ENCODE results near the gene DPP4.
A peak's percentile ranks its signal among the peaks of the same experiment; 100 is the strongest.

Gene DPP4

DNA sequence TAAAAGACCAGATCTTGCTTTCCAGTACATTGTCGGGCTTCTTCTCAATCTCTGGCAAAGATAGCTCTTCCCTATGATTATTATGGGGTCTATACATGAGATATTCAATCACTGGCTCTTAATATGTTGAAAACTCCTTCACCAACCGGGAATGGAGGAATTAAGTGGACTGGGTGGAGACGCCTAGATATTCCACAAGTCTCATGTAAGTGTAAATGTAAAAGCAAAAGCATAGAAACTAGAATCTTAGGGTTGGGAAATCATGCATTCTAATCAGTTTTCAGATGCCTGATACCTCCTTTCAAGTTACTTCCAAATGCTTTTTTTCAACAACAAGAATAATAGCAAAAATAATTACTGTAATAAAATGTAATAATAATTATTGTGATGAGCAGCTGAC, 38.0 kb downstream of the DPP4 start:
- Histone ChIP-seq H3K79me2 (ENCODE audit: control insufficient read depth, insufficient read depth, low read length, poor library complexity) (no peaks in the 10 kb centered on the region), H2BK5ac (ENCODE audit: low read depth, low read length, poor library complexity) (no peak overlapping the region), H4K8ac (ENCODE audit: low read depth, low read length) (no peak overlapping the region), H3K4ac (ENCODE audit: low read depth, low read length) (no peak overlapping the region), H3K4me3 (ENCODE audit: low read depth, low read length) (no peak overlapping the region), H3K14ac (ENCODE audit: low read length) (no peak overlapping the region), H4K12ac (ENCODE audit: low read depth, low read length) (no peak overlapping the region), H3K27me3 (ENCODE audit: insufficient read depth, low read length) (no peaks in the 10 kb centered on the region), H3K27ac (ENCODE audit: low read depth, low read length) (no peak overlapping the region), H3K23ac (ENCODE audit: low read length) (no peak overlapping the region), H3K18ac (ENCODE audit: low read length) (no peak overlapping the region), H3K9ac (ENCODE audit: low read length) (no peak overlapping the region), H2BK12ac (ENCODE audit: low read length) (no peak overlapping the region), H3K36me3 (ENCODE audit: control insufficient read depth in 1 of 2, insufficient read depth in 2 of 2, low read length in 2 of 2) (peaks cover 0 to 2% of the 10 kb centered on the region in 2 experiments), H3K4me1 (ENCODE audit: control insufficient read depth in 1 of 2, insufficient read depth in 2 of 2, low read length in 2 of 2) (no peaks in the 10 kb centered on the region), H2AK5ac (ENCODE audit: low read length) (no peak overlapping the region), H2BK120ac (ENCODE audit: insufficient read depth, low read length, poor library complexity) (no peak overlapping the region), H4K91ac (ENCODE audit: low read depth, low read length) (no peak overlapping the region), H3K4me2 (ENCODE audit: low read length) (no peak overlapping the region), H3K79me1 (ENCODE audit: low read length) (no peaks in the 10 kb centered on the region), H2AFZ (ENCODE audit: insufficient read depth, low read length, poor library complexity) (no peak overlapping the region), H3K9me3 (ENCODE audit: insufficient read depth, low read depth, low read length) (no peaks in the 10 kb centered on the region)
- no CpG with 5 or more reads among the region's 3 CpGs for WGBS (ENCODE audit: extremely low coverage, insufficient coverage, insufficient read length)
- DNase-seq = peak in 1 of 2 donors; percentile 31

DNA sequence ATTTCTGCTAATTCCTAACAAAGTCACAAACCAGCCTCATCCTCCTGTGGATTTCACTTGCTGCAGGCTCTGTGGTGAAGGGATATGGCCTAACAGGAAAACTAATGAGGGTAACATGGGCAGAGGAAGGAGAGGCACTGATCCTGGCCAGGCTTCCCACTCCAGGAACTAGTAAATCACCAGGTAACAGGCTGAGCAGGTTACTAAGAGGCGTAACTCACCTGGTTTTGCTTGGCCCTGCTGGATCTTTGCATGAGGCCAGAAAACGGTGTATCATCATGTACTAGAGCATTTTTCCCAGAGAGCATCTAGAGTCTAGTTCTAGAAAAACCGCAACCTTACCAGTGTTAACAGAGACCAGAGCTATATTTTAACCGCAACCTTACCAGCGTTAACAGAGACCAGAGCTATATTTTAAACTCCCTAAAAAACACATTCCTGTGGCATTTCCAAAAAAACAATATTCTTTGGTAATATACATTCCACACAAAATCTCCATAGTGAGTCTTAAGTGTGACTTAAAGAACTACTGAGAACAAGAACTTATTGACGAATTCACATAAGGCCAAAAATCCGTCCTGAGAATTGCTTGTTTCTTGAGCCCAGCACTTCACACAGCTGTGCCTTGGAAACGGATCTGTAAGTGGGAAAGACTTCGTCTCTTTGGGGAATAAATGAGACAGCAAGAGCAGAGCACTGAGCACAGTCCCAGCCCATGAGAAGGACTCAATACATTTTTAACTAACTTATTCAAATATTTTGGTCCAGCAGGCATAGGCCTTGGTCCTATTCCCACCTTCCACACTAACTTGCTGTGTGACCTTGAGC, 43.4 kb downstream of the DPP4 start:
- DNase-seq = no peak
- no peaks in the 10 kb centered on the region for H3K4me1 ChIP-seq (ENCODE audit: control insufficient read depth in 1 of 2, insufficient read depth in 2 of 2, low read length in 2 of 2)
- H2AK5ac ChIP-seq (ENCODE audit: low read length) = no peak overlapping the region
- H2BK12ac ChIP-seq (ENCODE audit: low read length) = no peak overlapping the region
- H3K4ac ChIP-seq (ENCODE audit: low read depth, low read length) = no peak overlapping the region
- H3K18ac ChIP-seq (ENCODE audit: low read length) = no peak overlapping the region
- no peak overlapping the region for H2BK120ac ChIP-seq (ENCODE audit: insufficient read depth, low read length, poor library complexity)
- no peak overlapping the region for H3K23ac ChIP-seq (ENCODE audit: low read length)
- no peak overlapping the region for H2AFZ ChIP-seq (ENCODE audit: insufficient read depth, low read length, poor library complexity)
- peaks cover 2 to 4% of the 10 kb centered on the region in 2 experiments for H3K36me3 ChIP-seq (ENCODE audit: control insufficient read depth in 1 of 2, insufficient read depth in 2 of 2, low read length in 2 of 2)
- no peaks in the 10 kb centered on the region for H3K9me3 ChIP-seq (ENCODE audit: insufficient read depth, low read depth, low read length)
- H3K4me3 ChIP-seq (ENCODE audit: low read depth, low read length) = no peak overlapping the region
- no peaks in the 10 kb centered on the region for H3K79me1 ChIP-seq (ENCODE audit: low read length)
- H4K12ac ChIP-seq (ENCODE audit: low read depth, low read length) = no peak overlapping the region
- H3K14ac ChIP-seq (ENCODE audit: low read length) = no peak overlapping the region
- H4K91ac ChIP-seq (ENCODE audit: low read depth, low read length) = no peak overlapping the region
- no peak overlapping the region for H2BK5ac ChIP-seq (ENCODE audit: low read depth, low read length, poor library complexity)
- H3K9ac ChIP-seq (ENCODE audit: low read length) = no peak overlapping the region
- no peaks in the 10 kb centered on the region for H3K79me2 ChIP-seq (ENCODE audit: control insufficient read depth, insufficient read depth, low read length, poor library complexity)
- H4K8ac ChIP-seq (ENCODE audit: low read depth, low read length) = no peak overlapping the region
- WGBS (ENCODE audit: extremely low coverage, insufficient coverage, insufficient read length) = no CpG with 5 or more reads among the region's 9 CpGs
- no peak overlapping the region for H3K4me2 ChIP-seq (ENCODE audit: low read length)
- H3K27ac ChIP-seq (ENCODE audit: low read depth, low read length) = no peak overlapping the region
- no peaks in the 10 kb centered on the region for H3K27me3 ChIP-seq (ENCODE audit: insufficient read depth, low read length)

DNA sequence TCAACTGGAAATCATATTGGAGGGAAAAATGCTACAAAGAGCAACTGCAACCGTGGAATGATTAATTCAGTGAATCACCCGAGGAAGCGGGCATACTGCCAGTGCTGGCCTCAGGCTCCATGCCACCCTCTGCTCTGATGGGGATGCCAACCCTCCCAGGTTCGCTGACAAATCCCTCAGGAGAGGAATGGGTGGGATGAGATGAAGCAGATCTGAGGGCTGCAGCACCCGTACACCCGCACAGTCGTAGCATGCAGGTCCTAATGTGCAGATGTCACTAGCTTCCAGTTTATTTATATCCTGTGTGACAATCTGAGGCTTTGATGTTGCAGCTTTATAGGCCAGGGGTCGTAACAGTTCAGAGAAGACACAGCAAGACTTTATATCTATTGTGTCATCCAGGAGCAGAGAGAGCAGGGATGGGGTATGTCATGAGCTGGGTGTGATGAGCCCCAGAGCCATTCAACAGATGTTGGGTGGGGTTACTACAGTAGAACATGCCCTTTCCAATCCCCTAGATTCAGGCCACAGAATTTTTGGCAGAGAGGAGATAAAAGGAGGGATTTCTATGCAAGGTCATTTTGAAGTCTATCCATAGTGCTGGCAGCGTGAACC, 44.6 kb downstream of the DPP4 start:
- Histone ChIP-seq H3K18ac (ENCODE audit: low read length) (no peak overlapping the region), H4K8ac (ENCODE audit: low read depth, low read length) (no peak overlapping the region), H3K4me2 (ENCODE audit: low read length) (no peak overlapping the region), H2AFZ (ENCODE audit: insufficient read depth, low read length, poor library complexity) (no peak overlapping the region), H3K79me1 (ENCODE audit: low read length) (no peaks in the 10 kb centered on the region), H3K9ac (ENCODE audit: low read length) (no peak overlapping the region), H4K12ac (ENCODE audit: low read depth, low read length) (no peak overlapping the region), H3K14ac (ENCODE audit: low read length) (no peak overlapping the region), H3K4me3 (ENCODE audit: low read depth, low read length) (no peak overlapping the region), H3K27me3 (ENCODE audit: insufficient read depth, low read length) (no peaks in the 10 kb centered on the region), H3K27ac (ENCODE audit: low read depth, low read length) (no peak overlapping the region), H3K4ac (ENCODE audit: low read depth, low read length) (no peak overlapping the region), H3K9me3 (ENCODE audit: insufficient read depth, low read depth, low read length) (no peaks in the 10 kb centered on the region), H3K79me2 (ENCODE audit: control insufficient read depth, insufficient read depth, low read length, poor library complexity) (no peaks in the 10 kb centered on the region), H3K36me3 (ENCODE audit: control insufficient read depth in 1 of 2, insufficient read depth in 2 of 2, low read length in 2 of 2) (peaks cover 2 to 4% of the 10 kb centered on the region in 2 experiments), H3K23ac (ENCODE audit: low read length) (no peak overlapping the region), H4K91ac (ENCODE audit: low read depth, low read length) (no peak overlapping the region), H3K4me1 (ENCODE audit: control insufficient read depth in 1 of 2, insufficient read depth in 2 of 2, low read length in 2 of 2) (no peaks in the 10 kb centered on the region), H2BK120ac (ENCODE audit: insufficient read depth, low read length, poor library complexity) (no peak overlapping the region), H2BK5ac (ENCODE audit: low read depth, low read length, poor library complexity) (no peak overlapping the region), H2AK5ac (ENCODE audit: low read length) (no peak overlapping the region), H2BK12ac (ENCODE audit: low read length) (no peak overlapping the region)
- no peak for DNase-seq
- WGBS (ENCODE audit: extremely low coverage, insufficient coverage, insufficient read length) = no CpG with 5 or more reads among the region's 9 CpGs

DNA sequence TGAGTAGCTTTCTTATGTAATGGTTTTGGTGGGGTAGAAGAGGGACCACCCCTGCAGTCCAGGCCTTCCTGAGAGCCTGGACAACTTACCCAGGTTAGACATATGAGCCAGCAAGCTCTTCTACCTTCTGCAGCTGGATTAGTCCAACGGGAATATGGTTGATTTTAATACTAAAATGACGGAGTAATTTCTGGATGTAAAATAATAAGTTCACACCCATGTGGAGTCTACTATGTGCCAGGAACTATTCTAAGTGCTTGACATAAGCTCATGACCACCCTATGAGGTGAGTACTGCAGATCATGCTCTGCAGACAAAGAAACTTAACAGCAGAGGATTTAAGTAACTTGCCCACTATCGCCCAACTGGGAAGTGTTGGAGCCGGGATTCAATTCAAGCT, 45.5 kb downstream of the DPP4 start:
- no peaks in the 10 kb centered on the region for H3K4me1 ChIP-seq (ENCODE audit: control insufficient read depth in 1 of 2, insufficient read depth in 2 of 2, low read length in 2 of 2)
- no peak overlapping the region for H3K4ac ChIP-seq (ENCODE audit: low read depth, low read length)
- no peaks in the 10 kb centered on the region for H3K9me3 ChIP-seq (ENCODE audit: insufficient read depth, low read depth, low read length)
- H3K23ac ChIP-seq (ENCODE audit: low read length) = no peak overlapping the region
- H3K4me3 ChIP-seq (ENCODE audit: low read depth, low read length) = no peak overlapping the region
- H4K12ac ChIP-seq (ENCODE audit: low read depth, low read length) = no peak overlapping the region
- no peak overlapping the region for H3K4me2 ChIP-seq (ENCODE audit: low read length)
- H2AFZ ChIP-seq (ENCODE audit: insufficient read depth, low read length, poor library complexity) = no peak overlapping the region
- no peak overlapping the region for H2BK5ac ChIP-seq (ENCODE audit: low read depth, low read length, poor library complexity)
- H3K79me1 ChIP-seq (ENCODE audit: low read length) = no peaks in the 10 kb centered on the region
- H3K18ac ChIP-seq (ENCODE audit: low read length) = no peak overlapping the region
- WGBS (ENCODE audit: extremely low coverage, insufficient coverage, insufficient read length) = no CpG with 5 or more reads among the region's 4 CpGs
- H3K79me2 ChIP-seq (ENCODE audit: control insufficient read depth, insufficient read depth, low read length, poor library complexity) = no peaks in the 10 kb centered on the region
- peaks cover 4 to 5% of the 10 kb centered on the region in 2 experiments for H3K36me3 ChIP-seq (ENCODE audit: control insufficient read depth in 1 of 2, insufficient read depth in 2 of 2, low read length in 2 of 2)
- H2AK5ac ChIP-seq (ENCODE audit: low read length) = no peak overlapping the region
- no peak overlapping the region for H4K91ac ChIP-seq (ENCODE audit: low read depth, low read length)
- H3K27me3 ChIP-seq (ENCODE audit: insufficient read depth, low read length) = no peaks in the 10 kb centered on the region
- no peak overlapping the region for H4K8ac ChIP-seq (ENCODE audit: low read depth, low read length)
- no peak overlapping the region for H3K9ac ChIP-seq (ENCODE audit: low read length)
- H2BK12ac ChIP-seq (ENCODE audit: low read length) = no peak overlapping the region
- H3K14ac ChIP-seq (ENCODE audit: low read length) = no peak overlapping the region
- no peak overlapping the region for H3K27ac ChIP-seq (ENCODE audit: low read depth, low read length)
- no peak overlapping the region for H2BK120ac ChIP-seq (ENCODE audit: insufficient read depth, low read length, poor library complexity)
- no peak for DNase-seq
